ENCODE measurements around the gene MRPL19.

Gene MRPL19

GRCh38 chr2:75646583-75647425, at the start of gene MRPL19:
Gene MRPL19 (plus strand): TSS chr2:75646783. CDS start chr2:75646808, 25 bp downstream.
- DNase-seq (ENCODE audit: low spot score), result peak; percentile 93

- peak; percentile 98 for DNase-seq (ENCODE audit: low spot score)
Measured at GRCh38 chr2:75596784-75597183, 49.8 kb upstream of the MRPL19 start.

- DNase-seq (ENCODE audit: low spot score), result no peak
Measured at GRCh38 chr2:75597949-75598348, 48.6 kb upstream of the MRPL19 start.

GRCh38 chr2:75598589-75599155, 47.9 kb upstream of the MRPL19 start:
- no peak for DNase-seq (ENCODE audit: low spot score)

GRCh38 chr2:75600461-75601011, 46.0 kb upstream of the MRPL19 start:
- peak; percentile 60 for DNase-seq (ENCODE audit: low spot score)

- peak; percentile 82 for DNase-seq (ENCODE audit: low spot score)
Measured at GRCh38 chr2:75602724-75603342, 43.8 kb upstream of the MRPL19 start.

- DNase-seq (ENCODE audit: low spot score), result no peak
Measured at GRCh38 chr2:75603477-75603876, 43.1 kb upstream of the MRPL19 start.

- peak; percentile 82 for DNase-seq (ENCODE audit: low spot score)
Measured at GRCh38 chr2:75604484-75604883, 42.1 kb upstream of the MRPL19 start.

- DNase-seq (ENCODE audit: low spot score), result peak; percentile 98
Measured at GRCh38 chr2:75605770-75606529, 40.6 kb upstream of the MRPL19 start.

- DNase-seq (ENCODE audit: low spot score), result peak; percentile 94
Measured at GRCh38 chr2:75606761-75607399, 39.7 kb upstream of the MRPL19 start.

GRCh38 chr2:75607400-75607798, 39.2 kb upstream of the MRPL19 start:
- peak; percentile 37 for DNase-seq (ENCODE audit: low spot score)

- DNase-seq (ENCODE audit: low spot score), result peak; percentile 90
Measured at GRCh38 chr2:75607988-75608683, 38.4 kb upstream of the MRPL19 start.

GRCh38 chr2:75608684-75609333, 37.8 kb upstream of the MRPL19 start:
- peak; percentile 80 for DNase-seq (ENCODE audit: low spot score)

- no peak for DNase-seq (ENCODE audit: low spot score)
Measured at GRCh38 chr2:75609334-75609689, 37.3 kb upstream of the MRPL19 start.

GRCh38 chr2:75609937-75610508, 36.6 kb upstream of the MRPL19 start:
- no peak for DNase-seq (ENCODE audit: low spot score)

- no peak for DNase-seq (ENCODE audit: low spot score)
Measured at GRCh38 chr2:75610671-75611070, 35.9 kb upstream of the MRPL19 start.

GRCh38 chr2:75612108-75612861, 34.3 kb upstream of the MRPL19 start:
- DNase-seq (ENCODE audit: low spot score), result no peak

- DNase-seq (ENCODE audit: low spot score), result no peak
Measured at GRCh38 chr2:75612862-75613243, 33.7 kb upstream of the MRPL19 start.

- peak; percentile 81 for DNase-seq (ENCODE audit: low spot score)
Measured at GRCh38 chr2:75614162-75614651, 32.4 kb upstream of the MRPL19 start.

Measured in kidney tubule cell (primary cell).